WTC11 (cell line): Measurements from ENCODE around the gene TIMM50. TPM values are rescaled to one million over a fixed set of nuclear protein-coding genes. Genes with fewer than 3 reads are reported as not detected.

Source experiments
- AFF4 ChIP-seq: sonication (generic); formaldehyde crosslinking; IDR thresholded peaks from 2 replicates; pipeline ENCODE4 v1.8.1; 2023; ENCODE audit warnings: mild to moderate bottlenecking, missing genetic modification reagents, borderline replicate concordance
- ATF1 ChIP-seq: sonication (generic); formaldehyde crosslinking; IDR thresholded peaks from 2 replicates; pipeline ENCODE4 v1.8.1; 2023; ENCODE audit warnings: mild to moderate bottlenecking, moderate library complexity, missing genetic modification reagents
- ATF2 ChIP-seq: sonication (generic); formaldehyde crosslinking; IDR thresholded peaks from 2 replicates; pipeline ENCODE4 v1.8.1; 2022; ENCODE audit warnings: low read depth, missing genetic modification reagents, borderline replicate concordance
- ATF6 ChIP-seq: sonication (generic); formaldehyde crosslinking; IDR thresholded peaks from 2 replicates; pipeline ENCODE4 v1.8.1; 2023; ENCODE audit warnings: mild to moderate bottlenecking, missing genetic modification reagents
- CBFB ChIP-seq: sonication (generic); formaldehyde crosslinking; IDR thresholded peaks from 2 replicates; pipeline ENCODE4 v1.8.1; 2022; ENCODE audit warnings: mild to moderate bottlenecking, low read depth, missing genetic modification reagents
- CREM ChIP-seq: sonication (generic); formaldehyde crosslinking; IDR thresholded peaks from 2 replicates; pipeline ENCODE4 v1.8.1; 2022; ENCODE audit warnings: mild to moderate bottlenecking, missing genetic modification reagents, moderate library complexity
- FOXP4 ChIP-seq: sonication (generic); formaldehyde crosslinking; IDR thresholded peaks from 2 replicates; pipeline ENCODE4 v1.8.0; 2022; ENCODE audit warnings: mild to moderate bottlenecking, missing genetic modification reagents
- IRF1 ChIP-seq: sonication (generic); formaldehyde crosslinking; IDR thresholded peaks from 2 replicates; pipeline ENCODE4 v1.8.0; 2023; ENCODE audit warnings: missing genetic modification reagents
- MAX ChIP-seq: sonication (generic); formaldehyde crosslinking; IDR thresholded peaks from 2 replicates; pipeline ENCODE4 v1.8.0; 2022; ENCODE audit warnings: mild to moderate bottlenecking, missing genetic modification reagents
- MXD4 ChIP-seq: fragments of 250-450 bp; sonication (Bioruptor Pico); IDR thresholded peaks from 2 replicates; pipeline ENCODE4 v1.8.0; 2021; ENCODE audit warnings: mild to moderate bottlenecking, moderate library complexity, borderline replicate concordance
- NR1H2 ChIP-seq: sonication (generic); formaldehyde crosslinking; IDR thresholded peaks from 2 replicates; pipeline ENCODE4 v1.9.0; 2021; ENCODE audit warnings: mild to moderate bottlenecking, moderate library complexity, missing genetic modification reagents
- OVOL2 ChIP-seq: fragments of 250-450 bp; sonication (Bioruptor Pico); IDR thresholded peaks from 2 replicates; pipeline ENCODE4 v1.9.0; 2021; ENCODE audit warnings: mild to moderate bottlenecking, borderline replicate concordance
- SMAD3 ChIP-seq: sonication (generic); formaldehyde crosslinking; IDR thresholded peaks from 2 replicates; pipeline ENCODE4 v1.8.0; 2022; ENCODE audit warnings: missing genetic modification reagents, mild to moderate bottlenecking, borderline replicate concordance
- TP53 ChIP-seq: sonication (generic); formaldehyde crosslinking; IDR thresholded peaks from 2 replicates; pipeline ENCODE4 v1.8.1; 2023; ENCODE audit warnings: mild to moderate bottlenecking, missing genetic modification reagents
- ZNF263 ChIP-seq: sonication (generic); formaldehyde crosslinking; IDR thresholded peaks from 2 replicates; pipeline ENCODE4 v1.8.1; 2022; ENCODE audit warnings: low read depth, mild to moderate bottlenecking, moderate library complexity, missing genetic modification reagents
- ZNF281 ChIP-seq: sonication (generic); formaldehyde crosslinking; IDR thresholded peaks from 2 replicates; pipeline ENCODE4 v1.8.0; 2023; ENCODE audit warnings: mild to moderate bottlenecking, missing genetic modification reagents
- ZNF532 ChIP-seq: fragments of 250-450 bp; sonication (Bioruptor Pico); IDR thresholded peaks from 2 replicates; pipeline ENCODE4 v1.9.0; 2021; ENCODE audit warnings: mild to moderate bottlenecking, borderline replicate concordance
- total RNA-seq: library from RNA; stranded (reverse); gene quantifications from 3 replicates; pipeline ENCODE4 v1.2.3, GENCODE V29; 2021

TIMM50 gene
- total RNA-seq, 1 experiment from 2014 or later = 154 TPM

- TF ChIP-seq ZNF532 (CRISPR knock-in tag) (peak; percentile 67; the same call in 1 of the 2 replicates), MAX (CRISPR knock-in tag) (peak; percentile 98), SMAD3 (CRISPR knock-in tag) (peak; percentile 99), IRF1 (CRISPR knock-in tag) (peak; percentile 99), MXD4 (CRISPR knock-in tag) (no peak), CREM (CRISPR knock-in tag) (peak; percentile 94), FOXP4 (CRISPR knock-in tag) (peak; percentile 100), OVOL2 (no peak), ATF1 (peak; percentile 94), ATF6 (CRISPR knock-in tag) (no peak), TP53 (CRISPR knock-in tag) (peak; percentile 100), AFF4 (CRISPR knock-in tag) (no peak), ZNF281 (CRISPR knock-in tag) (peak; percentile 88), ATF2 (peak; percentile 88), ZNF263 (CRISPR knock-in tag) (peak; percentile 88), NR1H2 (peak; percentile 81), CBFB (CRISPR knock-in tag) (peak; percentile 96)
These were observed 22.2 kb downstream of the TIMM50 start (continued) for GRCh38 chr19:39502640-39503417.
